Fibroblast of mammary gland (primary cell): ENCODE measurements around the gene NRAS.
A peak's percentile ranks its signal among the peaks of the same experiment; 100 is the strongest.

Source experiments
- DNase-seq: peaks from one replicate; pipeline ENCODE4 v3.0.0-alpha.2; 2010; ENCODE audit warnings: low read depth
- H3K4me3 ChIP-seq: 2 replicates; pipeline ENCODE4 v1.5.1; 2011; ENCODE audit warnings: low read depth, mild to moderate bottlenecking, low read length, moderate library complexity; ENCODE audit not compliant: control insufficient read depth
- CTCF ChIP-seq: conservative IDR thresholded peaks from 2 replicates; pipeline ENCODE4 v1.5.1; 2011; ENCODE audit warnings: low read depth, low read length, inconsistent platforms; ENCODE audit not compliant: control insufficient read depth, insufficient read depth

The NRAS gene

GRCh38 chr1:114745291-114745690 is 28.7 kb upstream of the NRAS start:
- TF ChIP-seq CTCF: no peak

GRCh38 chr1:114741963-114742746 is 25.6 kb upstream of the NRAS start:
- H3K4me3 ChIP-seq: no peak overlapping the region
- TF ChIP-seq CTCF: no peak
- no peak for DNase-seq

More at GRCh38 chr1:114745291-114745690, 28.7 kb upstream of the NRAS start:
- no peak overlapping the region for H3K4me3 ChIP-seq
- DNase-seq: peak; percentile 44

- DNase-seq: no peak
- H3K4me3 ChIP-seq: no peak overlapping the region
- TF ChIP-seq CTCF: no peak
These were observed 23.8 kb upstream of the NRAS start for GRCh38 chr1:114740331-114740730.

- DNase-seq: no peak
- H3K4me3 ChIP-seq: no peak overlapping the region
- no peak for TF ChIP-seq CTCF
These were observed 20.8 kb upstream of the NRAS start for GRCh38 chr1:114737314-114737849.

- no peak overlapping the region for H3K4me3 ChIP-seq
- no peak for TF ChIP-seq CTCF
- no peak for DNase-seq
These were observed 18.9 kb upstream of the NRAS start for GRCh38 chr1:114735479-114735878.

GRCh38 chr1:114729782-114730181 is 13.2 kb upstream of the NRAS start:
- DNase-seq: no peak
- H3K4me3 ChIP-seq: no peak overlapping the region
- TF ChIP-seq CTCF: no peak
